Measurements from ENCODE around the gene DSTN. TPM values are rescaled to one million over a fixed set of nuclear protein-coding genes. Genes with fewer than 3 reads are reported as not detected.

The DSTN gene
- total RNA-seq, 1 donor from 2014 or later = 165 TPM

- peak; percentile 87 for DNase-seq (ENCODE audit: low spot score)
These were observed 41.8 kb downstream of the DSTN start for GRCh38 chr20:17611540-17612286.

GRCh38 chr20:17612287-17612991, 42.6 kb downstream of the DSTN start:
- DNase-seq (ENCODE audit: low spot score) = peak; percentile 88

- DNase-seq (ENCODE audit: low spot score) = no peak
These were observed 43.1 kb downstream of the DSTN start for GRCh38 chr20:17612992-17613327.

GRCh38 chr20:17613328-17614175, 43.7 kb downstream of the DSTN start:
- DNase-seq (ENCODE audit: low spot score) = peak; percentile 87

GRCh38 chr20:17614176-17614811, 44.4 kb downstream of the DSTN start:
- DNase-seq (ENCODE audit: low spot score) = peak; percentile 91

GRCh38 chr20:17614812-17615644, 45.2 kb downstream of the DSTN start:
- peak; percentile 85 for DNase-seq (ENCODE audit: low spot score)

GRCh38 chr20:17615645-17616479, 46.0 kb downstream of the DSTN start:
- DNase-seq (ENCODE audit: low spot score) = peak; percentile 85

GRCh38 chr20:17616480-17617211, 46.8 kb downstream of the DSTN start:
- DNase-seq (ENCODE audit: low spot score) = peak; percentile 88

- DNase-seq (ENCODE audit: low spot score) = peak; percentile 87
These were observed 47.5 kb downstream of the DSTN start for GRCh38 chr20:17617212-17617867.

GRCh38 chr20:17617868-17618672, 48.2 kb downstream of the DSTN start:
- DNase-seq (ENCODE audit: low spot score) = peak; percentile 86

- no peak for DNase-seq (ENCODE audit: low spot score)
These were observed 48.8 kb downstream of the DSTN start for GRCh38 chr20:17618673-17619013.

- DNase-seq (ENCODE audit: low spot score) = peak; percentile 82
These were observed 49.6 kb downstream of the DSTN start for GRCh38 chr20:17619351-17620093.

- DNase-seq (ENCODE audit: low spot score) = peak; percentile 85
These were observed 50.7 kb downstream of the DSTN start for GRCh38 chr20:17620371-17621228.

GRCh38 chr20:17621229-17621968, 51.5 kb downstream of the DSTN start:
- DNase-seq (ENCODE audit: low spot score) = peak; percentile 67

All from mesenteric fat pad (tissue), 1 donor.